WTC11 (cell line): ENCODE data around the gene CDX1. TPM values are rescaled to one million over a fixed set of nuclear protein-coding genes. Genes with fewer than 3 reads are reported as not detected.

Source experiments
- ATAC-seq: fragments of 200-7000 bp; cut with Tn5 transposase; 2 replicates; pipeline ENCODE4 v1.10.0; 2021; ENCODE audit warnings: mild to moderate bottlenecking, moderate library complexity
- CTCF ChIA-PET: fragments of 300-600 bp; sonication (Branson Sonifier 250); formaldehyde crosslinking; loops from one replicate; lab custom pipeline; 2021; ENCODE audit warnings: antibody characterized with exemption; lab: Charles Lee
- POLR2A ChIA-PET: fragments of 350-600 bp; sonication (Branson Sonifier 250); formaldehyde crosslinking; loops from one replicate; lab custom pipeline; 2021; ENCODE audit warnings: antibody characterized with exemption; lab: Charles Lee
- DNase-seq: peaks from one replicate; pipeline ENCODE4 v3.0.0; 2021; ENCODE audit warnings: low spot score
- H3K27ac Mint-ChIP-seq: 2 replicates; pipeline ENCODE4 v1.8.0; 2021; ENCODE audit warnings: mixed read lengths
- H3K27me3 Mint-ChIP-seq: 2 replicates; pipeline ENCODE4 v1.8.0; 2021; ENCODE audit warnings: low read depth, mild to moderate bottlenecking, moderate library complexity, mixed read lengths
- H3K36me3 Mint-ChIP-seq: 2 replicates; pipeline ENCODE4 v1.8.0; 2021; ENCODE audit warnings: mixed read lengths
- H3K4me1 Mint-ChIP-seq: 2 replicates; pipeline ENCODE4 v1.8.0; 2022; ENCODE audit warnings: mixed read lengths
- H3K4me3 Mint-ChIP-seq: 2 replicates; pipeline ENCODE4 v1.8.0; 2021; ENCODE audit warnings: mild to moderate bottlenecking, moderate library complexity, mixed read lengths
- H3K9me3 Mint-ChIP-seq: 2 replicates; pipeline ENCODE4 v1.8.0; 2021; ENCODE audit warnings: mixed read lengths
- ATF1 ChIP-seq: sonication (generic); formaldehyde crosslinking; IDR thresholded peaks from 2 replicates; pipeline ENCODE4 v1.8.1; 2023; ENCODE audit warnings: mild to moderate bottlenecking, moderate library complexity, missing genetic modification reagents
- CBFB ChIP-seq: sonication (generic); formaldehyde crosslinking; IDR thresholded peaks from 2 replicates; pipeline ENCODE4 v1.8.1; 2022; ENCODE audit warnings: mild to moderate bottlenecking, low read depth, missing genetic modification reagents
- ELF4 ChIP-seq: sonication (generic); formaldehyde crosslinking; IDR thresholded peaks from 2 replicates; pipeline ENCODE4 v1.8.1; 2022; ENCODE audit warnings: low read depth, mild to moderate bottlenecking, moderate library complexity, missing genetic modification reagents
- EMX1 ChIP-seq: fragments of 250-450 bp; sonication (Bioruptor Pico); IDR thresholded peaks from 2 replicates; pipeline ENCODE4 v1.8.0; 2021; ENCODE audit warnings: mild to moderate bottlenecking
- FOXP4 ChIP-seq: sonication (generic); formaldehyde crosslinking; IDR thresholded peaks from 2 replicates; pipeline ENCODE4 v1.8.0; 2022; ENCODE audit warnings: mild to moderate bottlenecking, missing genetic modification reagents
- GTF2I ChIP-seq: fragments of 250-450 bp; sonication (Bioruptor Pico); conservative IDR thresholded peaks from 2 replicates; pipeline ENCODE4 v1.4.0; 2021; ENCODE audit warnings: mild to moderate bottlenecking
- HMGXB4 ChIP-seq: sonication (generic); formaldehyde crosslinking; IDR thresholded peaks from 2 replicates; pipeline ENCODE4 v1.8.1; 2023; ENCODE audit warnings: mild to moderate bottlenecking, moderate library complexity, missing genetic modification reagents
- IRF2 ChIP-seq: sonication (generic); formaldehyde crosslinking; IDR thresholded peaks from 2 replicates; pipeline ENCODE4 v1.8.0; 2022; ENCODE audit warnings: low read depth, missing genetic modification reagents, borderline replicate concordance
- JAZF1 ChIP-seq: fragments of 250-450 bp; sonication (Bioruptor Pico); IDR thresholded peaks from 2 replicates; pipeline ENCODE4 v1.9.0; 2021; ENCODE audit warnings: moderate library complexity, mild to moderate bottlenecking, inconsistent platforms
- JUN ChIP-seq: sonication (generic); formaldehyde crosslinking; IDR thresholded peaks from 2 replicates; pipeline ENCODE4 v1.8.0; 2023; ENCODE audit warnings: mild to moderate bottlenecking, missing genetic modification reagents
- MYBL2 ChIP-seq: sonication (generic); formaldehyde crosslinking; IDR thresholded peaks from 2 replicates; pipeline ENCODE4 v1.8.1; 2023; ENCODE audit warnings: mild to moderate bottlenecking, moderate library complexity, missing genetic modification reagents
- NFATC4 ChIP-seq: fragments of 250-450 bp; sonication (Bioruptor Pico); IDR thresholded peaks from 2 replicates; pipeline ENCODE4 v1.9.0; 2021; ENCODE audit warnings: mild to moderate bottlenecking
- NR2C2 ChIP-seq: sonication (generic); formaldehyde crosslinking; IDR thresholded peaks from 2 replicates; pipeline ENCODE4 v1.8.0; 2022; ENCODE audit warnings: mild to moderate bottlenecking, missing genetic modification reagents
- RELA ChIP-seq: sonication (generic); formaldehyde crosslinking; IDR thresholded peaks from 2 replicates; pipeline ENCODE4 v1.8.1; 2022; ENCODE audit warnings: missing genetic modification reagents, mild to moderate bottlenecking, borderline replicate concordance
- SMAD4 ChIP-seq: sonication (generic); formaldehyde crosslinking; IDR thresholded peaks from 2 replicates; pipeline ENCODE4 v1.8.0; 2022; ENCODE audit warnings: mild to moderate bottlenecking, missing genetic modification reagents
- SP1 ChIP-seq: sonication (generic); formaldehyde crosslinking; conservative IDR thresholded peaks from 2 replicates; pipeline ENCODE4 v1.8.1; 2022; ENCODE audit warnings: missing genetic modification reagents
- TEAD4 ChIP-seq: sonication (generic); formaldehyde crosslinking; IDR thresholded peaks from 2 replicates; pipeline ENCODE4 v1.8.0; 2022; ENCODE audit warnings: mild to moderate bottlenecking, missing genetic modification reagents
- TP53 ChIP-seq: sonication (generic); formaldehyde crosslinking; IDR thresholded peaks from 2 replicates; pipeline ENCODE4 v1.8.1; 2023; ENCODE audit warnings: mild to moderate bottlenecking, missing genetic modification reagents
- USF1 ChIP-seq: sonication (generic); formaldehyde crosslinking; IDR thresholded peaks from 2 replicates; pipeline ENCODE4 v1.8.0; 2022; ENCODE audit warnings: mild to moderate bottlenecking, missing genetic modification reagents
- ZNF121 ChIP-seq: sonication (generic); formaldehyde crosslinking; IDR thresholded peaks from 2 replicates; pipeline ENCODE4 v1.8.0; 2023; ENCODE audit warnings: missing genetic modification reagents
- ZNF138 ChIP-seq: sonication (generic); formaldehyde crosslinking; conservative IDR thresholded peaks from 2 replicates; pipeline ENCODE4 v1.8.1; 2022; ENCODE audit warnings: mild to moderate bottlenecking, moderate library complexity, missing genetic modification reagents
- total RNA-seq: library from RNA; stranded (reverse); gene quantifications from 3 replicates; pipeline ENCODE4 v1.2.3, GENCODE V29; 2021
- TF ChIP-seq, protein P1 (sequence below): sonication (generic); formaldehyde crosslinking; IDR thresholded peaks from 2 replicates; pipeline ENCODE4 v1.8.1; 2022; ENCODE audit warnings: mild to moderate bottlenecking, moderate library complexity, missing genetic modification reagents
- TF ChIP-seq, protein P2 (sequence below): sonication (generic); formaldehyde crosslinking; IDR thresholded peaks from 2 replicates; pipeline ENCODE4 v1.8.1; 2022; ENCODE audit warnings: mild to moderate bottlenecking, missing genetic modification reagents, moderate library complexity, borderline replicate concordance
- TF ChIP-seq, protein P3 (sequence below): fragments of 250-450 bp; sonication (Bioruptor Pico); IDR thresholded peaks from 2 replicates; pipeline ENCODE4 v1.9.0; 2021; ENCODE audit warnings: mild to moderate bottlenecking

CDX1 gene
- total RNA-seq, 1 experiment from 2014 or later, result 0.13 TPM

DNA sequence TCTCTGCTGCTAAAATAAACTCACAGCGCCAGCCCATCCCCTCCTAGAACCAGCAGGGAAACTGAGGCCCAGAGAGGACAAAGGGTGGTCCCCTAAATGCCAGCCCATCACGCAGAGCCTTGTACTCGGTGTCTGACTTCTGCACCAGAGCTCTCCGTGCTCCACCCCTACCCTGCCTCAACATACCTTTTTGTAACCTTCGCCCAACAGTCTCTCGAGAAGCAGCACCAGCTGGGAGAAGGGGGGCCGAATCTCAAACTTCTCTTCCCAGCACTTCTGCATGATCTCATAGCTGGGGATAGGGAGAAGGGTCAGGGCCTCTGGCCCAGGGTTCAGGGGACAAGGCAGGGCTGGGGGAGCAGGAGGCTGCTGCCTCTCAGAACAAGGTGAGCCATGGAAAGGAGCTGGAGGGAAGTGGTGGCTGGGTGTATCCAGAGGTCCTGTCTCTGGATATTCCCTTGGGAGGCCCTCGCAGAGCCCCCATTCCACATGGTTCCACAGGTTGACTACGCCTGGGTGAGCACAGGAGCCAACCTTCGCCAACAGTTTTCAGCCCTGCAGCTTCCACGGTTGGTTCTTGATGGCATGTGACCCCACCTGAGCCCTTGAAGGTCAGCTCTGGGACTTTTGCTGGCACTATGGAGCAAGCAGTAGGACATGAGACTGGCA, 47.9 kb upstream of the CDX1 start:
- H3K27me3 Mint-ChIP-seq, result no peaks in the 10 kb centered on the region
- DNase-seq (no peak), ATAC-seq (no peak)
- H3K27ac Mint-ChIP-seq, result no peak overlapping the region
- H3K36me3 Mint-ChIP-seq, result no peaks in the 10 kb centered on the region
- H3K9me3 Mint-ChIP-seq, result no peaks in the 10 kb centered on the region
- no peak overlapping the region for H3K4me3 Mint-ChIP-seq
- ChIA-PET CTCF (interaction anchor here (1.0 kb wide), 1 partner anchor 99 kb away, joined by 3 read pairs; no protein-coding TSS in a partner anchor), POLR2A (no interaction called here)
- TF ChIP-seq JUN (CRISPR knock-in tag) (no peak), NFATC4 (no peak), ELF4 (CRISPR knock-in tag) (no peak), NR2C2 (CRISPR knock-in tag) (no peak), USF1 (CRISPR knock-in tag) (no peak), RELA (CRISPR knock-in tag) (no peak), JAZF1 (CRISPR knock-in tag) (no peak), FOXP4 (CRISPR knock-in tag) (no peak), TEAD4 (no peak), GTF2I (no peak), ZNF121 (CRISPR knock-in tag) (no peak), SP1 (CRISPR knock-in tag) (no peak), SMAD4 (CRISPR knock-in tag) (no peak), MYBL2 (CRISPR knock-in tag) (no peak), CBFB (CRISPR knock-in tag) (no peak)
- TF ChIP-seq, protein P1, sequence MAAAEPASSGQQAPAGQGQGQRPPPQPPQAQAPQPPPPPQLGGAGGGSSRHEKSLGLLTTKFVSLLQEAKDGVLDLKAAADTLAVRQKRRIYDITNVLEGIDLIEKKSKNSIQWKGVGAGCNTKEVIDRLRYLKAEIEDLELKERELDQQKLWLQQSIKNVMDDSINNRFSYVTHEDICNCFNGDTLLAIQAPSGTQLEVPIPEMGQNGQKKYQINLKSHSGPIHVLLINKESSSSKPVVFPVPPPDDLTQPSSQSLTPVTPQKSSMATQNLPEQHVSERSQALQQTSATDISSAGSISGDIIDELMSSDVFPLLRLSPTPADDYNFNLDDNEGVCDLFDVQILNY (CRISPR knock-in tag), result no peak
- H3K4me1 Mint-ChIP-seq, result peaks cover 10% of the 10 kb centered on the region

GRCh38 chr5:150119421-150120061, 47.0 kb upstream of the CDX1 start:
- ChIA-PET POLR2A (no interaction called here), CTCF (interaction anchor here (1.0 kb wide), 1 partner anchor 99 kb away, joined by 3 read pairs; no protein-coding TSS in a partner anchor)
- no peaks in the 10 kb centered on the region for H3K9me3 Mint-ChIP-seq
- DNase-seq, result no peak
- no peaks in the 10 kb centered on the region for H3K27me3 Mint-ChIP-seq
- no peaks in the 10 kb centered on the region for H3K36me3 Mint-ChIP-seq
- no peak for ATAC-seq
- H3K4me1 Mint-ChIP-seq, result peaks cover 10% of the 10 kb centered on the region
- no peak overlapping the region for H3K4me3 Mint-ChIP-seq
- H3K27ac Mint-ChIP-seq, result no peak overlapping the region
- TF ChIP-seq ZNF138, result no peak
- no peak for TF ChIP-seq ELF4 (CRISPR knock-in tag)
- TF ChIP-seq, protein P2, sequence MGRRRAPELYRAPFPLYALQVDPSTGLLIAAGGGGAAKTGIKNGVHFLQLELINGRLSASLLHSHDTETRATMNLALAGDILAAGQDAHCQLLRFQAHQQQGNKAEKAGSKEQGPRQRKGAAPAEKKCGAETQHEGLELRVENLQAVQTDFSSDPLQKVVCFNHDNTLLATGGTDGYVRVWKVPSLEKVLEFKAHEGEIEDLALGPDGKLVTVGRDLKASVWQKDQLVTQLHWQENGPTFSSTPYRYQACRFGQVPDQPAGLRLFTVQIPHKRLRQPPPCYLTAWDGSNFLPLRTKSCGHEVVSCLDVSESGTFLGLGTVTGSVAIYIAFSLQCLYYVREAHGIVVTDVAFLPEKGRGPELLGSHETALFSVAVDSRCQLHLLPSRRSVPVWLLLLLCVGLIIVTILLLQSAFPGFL, result no peak
- no peak for TF ChIP-seq TP53 (CRISPR knock-in tag)
- no peak for TF ChIP-seq IRF2 (CRISPR knock-in tag)
- no peak for TF ChIP-seq ATF1 (CRISPR knock-in tag)
- no peak for TF ChIP-seq HMGXB4 (CRISPR knock-in tag)
- TF ChIP-seq EMX1 (CRISPR knock-in tag), result no peak
- TF ChIP-seq, protein P3, sequence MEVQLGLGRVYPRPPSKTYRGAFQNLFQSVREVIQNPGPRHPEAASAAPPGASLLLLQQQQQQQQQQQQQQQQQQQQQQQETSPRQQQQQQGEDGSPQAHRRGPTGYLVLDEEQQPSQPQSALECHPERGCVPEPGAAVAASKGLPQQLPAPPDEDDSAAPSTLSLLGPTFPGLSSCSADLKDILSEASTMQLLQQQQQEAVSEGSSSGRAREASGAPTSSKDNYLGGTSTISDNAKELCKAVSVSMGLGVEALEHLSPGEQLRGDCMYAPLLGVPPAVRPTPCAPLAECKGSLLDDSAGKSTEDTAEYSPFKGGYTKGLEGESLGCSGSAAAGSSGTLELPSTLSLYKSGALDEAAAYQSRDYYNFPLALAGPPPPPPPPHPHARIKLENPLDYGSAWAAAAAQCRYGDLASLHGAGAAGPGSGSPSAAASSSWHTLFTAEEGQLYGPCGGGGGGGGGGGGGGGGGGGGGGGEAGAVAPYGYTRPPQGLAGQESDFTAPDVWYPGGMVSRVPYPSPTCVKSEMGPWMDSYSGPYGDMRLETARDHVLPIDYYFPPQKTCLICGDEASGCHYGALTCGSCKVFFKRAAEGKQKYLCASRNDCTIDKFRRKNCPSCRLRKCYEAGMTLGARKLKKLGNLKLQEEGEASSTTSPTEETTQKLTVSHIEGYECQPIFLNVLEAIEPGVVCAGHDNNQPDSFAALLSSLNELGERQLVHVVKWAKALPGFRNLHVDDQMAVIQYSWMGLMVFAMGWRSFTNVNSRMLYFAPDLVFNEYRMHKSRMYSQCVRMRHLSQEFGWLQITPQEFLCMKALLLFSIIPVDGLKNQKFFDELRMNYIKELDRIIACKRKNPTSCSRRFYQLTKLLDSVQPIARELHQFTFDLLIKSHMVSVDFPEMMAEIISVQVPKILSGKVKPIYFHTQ, result no peak
